DMS53 (cell line): ENCODE data around the gene IPCEF1.

Experiments
- DNase-seq: peaks from one replicate; lab custom pipeline; 2025; lab: John Stamatoyannopoulos, UW

Gene IPCEF1, protein sequence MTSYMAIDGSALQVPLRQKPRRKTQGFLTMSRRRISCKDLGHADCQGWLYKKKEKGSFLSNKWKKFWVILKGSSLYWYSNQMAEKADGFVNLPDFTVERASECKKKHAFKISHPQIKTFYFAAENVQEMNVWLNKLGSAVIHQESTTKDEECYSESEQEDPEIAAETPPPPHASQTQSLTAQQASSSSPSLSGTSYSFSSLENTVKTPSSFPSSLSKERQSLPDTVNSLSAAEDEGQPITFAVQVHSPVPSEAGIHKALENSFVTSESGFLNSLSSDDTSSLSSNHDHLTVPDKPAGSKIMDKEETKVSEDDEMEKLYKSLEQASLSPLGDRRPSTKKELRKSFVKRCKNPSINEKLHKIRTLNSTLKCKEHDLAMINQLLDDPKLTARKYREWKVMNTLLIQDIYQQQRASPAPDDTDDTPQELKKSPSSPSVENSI

DNA sequence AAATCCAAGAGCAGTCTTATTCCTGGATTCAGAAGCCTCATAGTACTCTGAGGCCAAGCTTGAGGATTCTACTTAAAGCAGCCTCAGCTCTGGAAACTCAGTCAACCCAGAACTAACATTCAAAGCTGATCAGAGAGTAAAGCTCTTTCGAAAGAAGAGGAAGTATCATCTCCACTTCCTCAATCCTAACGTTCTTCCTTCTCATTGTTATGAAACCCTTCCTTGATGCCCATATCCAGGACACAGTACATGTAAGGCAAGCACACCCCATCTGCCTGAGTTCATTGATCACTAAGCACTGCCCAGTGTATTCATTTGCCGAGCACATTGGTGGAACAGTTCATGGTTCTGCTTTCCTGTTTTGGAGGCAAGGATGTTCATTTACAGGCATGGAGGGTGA is at the start of gene IPCEF1:
Gene IPCEF1 (minus strand): TSS at position 114 of the 400 bp plus-strand sequence. CDS start 90,856 bp downstream, outside the sequence.
- DNase-seq = no peak

DNA sequence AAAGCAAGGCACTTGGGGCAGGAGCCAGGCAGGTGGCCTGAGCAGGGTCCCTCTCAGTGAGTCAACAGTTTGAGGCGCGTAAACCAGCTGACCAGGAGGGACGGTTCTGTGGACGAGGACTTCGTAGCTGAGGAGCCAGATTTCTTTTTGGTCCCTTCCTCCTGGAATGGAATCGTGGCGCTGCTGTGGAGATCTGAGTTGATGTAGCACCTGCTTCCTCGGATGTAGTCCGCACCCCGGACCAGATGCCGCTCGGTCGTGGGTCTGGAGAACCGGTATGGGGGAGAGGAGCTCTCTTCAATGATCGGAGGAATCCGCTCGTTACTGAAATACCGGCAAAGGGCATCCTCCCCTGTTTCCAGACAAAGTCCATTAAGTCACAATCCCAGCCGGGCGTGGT is 49.7 kb upstream of the IPCEF1 start:
- peak; percentile 7 for DNase-seq

DNA sequence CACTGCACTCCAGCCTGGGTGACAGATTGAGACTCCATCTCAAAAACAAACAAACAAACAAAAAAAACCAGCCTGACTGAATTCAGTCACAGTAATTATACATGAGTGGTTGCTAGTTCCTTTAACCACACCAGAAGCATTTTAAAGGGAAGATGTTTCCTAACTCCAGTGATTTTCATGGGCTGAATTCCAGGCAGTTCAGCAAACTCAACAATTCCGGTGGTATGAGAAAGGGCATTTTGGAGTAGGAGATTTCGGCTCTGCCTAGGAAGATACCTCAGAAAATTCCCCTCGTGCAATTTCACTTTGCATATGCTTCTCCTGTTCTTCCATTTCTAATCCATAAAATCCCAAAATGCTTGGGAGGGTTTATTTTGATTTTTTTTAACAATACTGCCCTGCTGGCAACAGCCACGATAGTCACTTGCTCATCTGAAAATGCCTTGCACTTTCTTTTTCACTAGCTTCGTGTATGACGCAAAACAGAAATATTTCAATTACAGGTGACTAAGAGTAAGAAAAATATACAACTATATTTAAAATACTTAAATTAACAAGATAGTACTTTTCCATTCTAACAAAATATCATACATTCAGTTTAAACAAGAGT is 48.3 kb upstream of the IPCEF1 start:
- DNase-seq = no peak

DNA sequence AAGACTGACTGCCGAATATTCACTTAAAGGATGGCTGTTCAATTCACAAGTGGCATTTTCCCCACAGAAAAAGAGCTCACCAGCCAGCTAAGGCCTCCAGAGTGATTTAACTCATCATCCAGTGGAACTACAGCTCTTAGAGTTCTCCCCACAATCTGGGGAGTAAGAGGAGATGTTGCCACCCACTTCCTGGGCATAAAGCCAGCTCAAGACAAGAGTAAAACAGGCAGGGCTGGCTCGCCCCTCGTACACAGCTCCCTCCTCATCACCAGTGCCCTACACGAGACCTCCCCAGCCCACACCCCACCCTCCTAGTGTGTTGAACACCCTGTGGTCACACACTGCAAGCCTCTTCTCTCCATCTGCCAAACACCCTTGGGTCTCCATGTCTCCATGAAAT is 47.2 kb upstream of the IPCEF1 start:
- peak; percentile 27 for DNase-seq

DNA sequence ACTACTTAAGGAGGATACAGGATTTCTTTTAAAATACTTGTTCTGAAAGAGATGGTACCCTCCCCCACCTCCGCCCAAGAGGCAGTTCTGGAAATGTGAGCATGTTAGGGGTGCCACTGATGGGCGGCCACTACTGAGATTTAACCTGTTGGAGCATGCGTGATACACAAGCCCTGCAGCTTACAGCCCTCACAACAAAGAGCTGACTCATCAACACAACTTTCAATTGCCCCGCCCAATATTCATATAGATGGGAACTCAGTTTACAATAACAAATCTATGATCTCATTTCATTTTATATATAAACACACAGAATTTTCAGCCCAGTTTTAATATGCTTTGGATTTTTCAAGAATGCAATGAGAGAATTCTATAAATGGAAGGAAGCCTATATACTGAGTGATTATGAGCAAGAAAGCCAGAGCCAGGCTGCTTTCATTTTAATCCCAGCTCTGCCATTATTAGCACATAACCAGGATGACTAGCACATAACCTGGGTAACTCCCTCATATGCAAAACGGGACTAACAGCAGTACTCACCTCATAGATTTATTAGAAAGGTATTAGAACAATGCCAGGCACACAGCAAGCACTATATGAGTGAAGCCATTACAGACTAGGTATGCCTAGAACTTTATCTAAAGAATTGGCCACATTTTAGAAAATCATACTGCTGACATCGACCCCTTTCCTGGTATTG is 45.6 kb upstream of the IPCEF1 start:
- DNase-seq = no peak

DNA sequence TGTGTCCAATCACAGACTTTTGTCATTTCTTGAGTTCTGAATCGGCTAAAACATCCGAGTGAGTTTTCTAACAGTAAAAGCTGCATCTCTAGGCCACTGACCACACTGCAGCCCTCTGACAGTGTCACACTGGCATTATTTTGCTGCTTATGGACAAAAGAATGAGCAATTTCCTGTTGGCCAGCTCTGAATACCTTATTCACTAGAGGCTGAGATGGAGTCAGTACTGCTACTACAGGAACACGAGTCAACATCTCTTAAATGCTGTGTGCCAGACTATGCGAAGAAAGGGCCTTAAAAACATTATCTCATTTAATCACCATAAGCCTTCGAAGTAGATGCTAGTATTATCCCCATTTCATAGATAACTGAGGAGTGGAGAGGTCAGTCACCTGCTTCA is 42.5 kb upstream of the IPCEF1 start:
- no peak for DNase-seq

DNA sequence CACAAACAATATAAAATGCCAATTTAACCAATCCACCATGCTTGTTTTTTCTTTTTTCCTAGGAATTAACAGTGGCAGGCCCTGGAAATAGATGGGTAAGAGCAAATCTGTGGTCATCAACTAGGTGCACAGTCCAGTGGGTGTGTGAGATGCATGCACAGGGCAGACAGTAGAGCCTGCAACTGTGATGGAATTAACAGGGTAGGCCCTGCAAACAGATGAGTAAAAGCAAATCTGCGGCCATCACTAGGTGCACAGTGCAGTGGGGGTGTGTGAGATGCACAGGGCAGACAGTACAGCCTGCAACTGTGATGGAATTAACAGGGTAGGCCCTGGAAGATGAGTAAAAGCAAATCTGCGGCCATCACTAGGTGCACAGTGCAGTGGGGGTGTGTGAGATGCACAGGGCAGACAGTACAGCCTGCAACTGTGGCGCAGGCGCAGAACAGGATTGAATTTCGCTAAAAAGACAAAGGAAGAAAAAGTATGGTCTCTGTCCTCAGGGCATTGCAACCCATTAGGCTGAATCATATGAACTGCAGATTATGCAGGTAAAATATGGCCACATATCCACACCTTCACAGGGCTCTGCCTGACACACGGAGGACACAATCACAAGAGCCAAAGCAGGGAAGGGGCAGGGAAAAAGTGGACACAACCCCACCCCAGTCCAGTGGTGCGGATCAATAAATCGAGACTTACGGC is 41.0 kb upstream of the IPCEF1 start:
- DNase-seq = no peak

DNA sequence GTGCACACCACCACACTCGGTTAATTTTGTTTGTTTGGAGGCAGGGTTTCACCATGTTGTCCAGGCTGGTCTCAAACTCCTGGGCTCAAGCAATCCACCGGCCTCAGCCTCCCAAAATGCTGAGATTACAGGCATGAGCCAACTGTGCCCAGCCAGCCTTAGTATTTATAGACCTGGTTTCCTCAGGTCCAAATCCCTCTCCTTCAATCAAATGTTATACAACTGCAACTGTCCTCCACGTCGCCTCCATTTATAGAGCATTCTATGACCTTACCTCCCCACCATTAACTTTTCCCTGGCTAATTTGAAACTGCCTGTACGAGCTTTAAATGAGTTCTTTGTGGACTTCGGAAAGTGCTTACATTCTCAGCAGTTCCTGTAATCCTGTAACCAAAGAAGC is 39.3 kb upstream of the IPCEF1 start:
- no peak for DNase-seq

DNA sequence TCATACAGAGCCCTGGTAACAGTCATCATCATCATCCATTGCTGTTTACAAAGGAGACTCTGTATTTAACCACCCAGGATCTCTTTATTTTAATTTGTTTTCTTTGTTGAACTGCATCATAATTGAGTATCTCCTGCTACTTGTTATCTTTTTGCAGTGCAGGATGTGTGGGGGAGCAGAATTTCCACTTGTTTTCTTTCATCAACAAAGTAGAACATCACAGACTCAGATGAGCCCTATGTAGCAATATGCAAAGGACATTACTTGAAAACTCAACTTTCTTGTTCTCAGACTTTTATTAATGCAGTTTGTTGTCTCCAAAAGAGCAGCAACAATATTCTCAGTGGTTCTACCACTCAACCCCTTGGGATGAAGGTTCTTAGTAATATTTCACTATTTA is 38.7 kb upstream of the IPCEF1 start:
- DNase-seq = no peak

DNA sequence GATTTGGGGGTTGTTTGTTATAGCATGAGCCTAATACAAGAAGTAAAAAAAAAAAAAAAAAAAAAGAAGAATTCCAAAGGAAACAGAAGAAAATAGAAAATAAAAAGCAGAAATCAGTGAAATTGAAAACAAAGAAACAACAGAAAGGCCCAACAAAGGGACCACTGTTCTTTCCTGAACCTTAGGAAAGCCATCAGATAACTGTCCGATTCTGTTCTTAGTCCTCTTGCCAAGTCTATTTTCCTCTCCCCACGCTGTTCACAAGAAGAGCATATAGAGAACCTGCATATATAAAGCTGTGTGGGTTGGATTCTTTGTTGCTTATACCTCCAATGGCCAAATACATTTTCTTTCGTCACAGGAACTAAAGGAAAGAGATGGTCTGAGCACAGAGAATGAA is 38.0 kb upstream of the IPCEF1 start:
- DNase-seq = no peak

DNA sequence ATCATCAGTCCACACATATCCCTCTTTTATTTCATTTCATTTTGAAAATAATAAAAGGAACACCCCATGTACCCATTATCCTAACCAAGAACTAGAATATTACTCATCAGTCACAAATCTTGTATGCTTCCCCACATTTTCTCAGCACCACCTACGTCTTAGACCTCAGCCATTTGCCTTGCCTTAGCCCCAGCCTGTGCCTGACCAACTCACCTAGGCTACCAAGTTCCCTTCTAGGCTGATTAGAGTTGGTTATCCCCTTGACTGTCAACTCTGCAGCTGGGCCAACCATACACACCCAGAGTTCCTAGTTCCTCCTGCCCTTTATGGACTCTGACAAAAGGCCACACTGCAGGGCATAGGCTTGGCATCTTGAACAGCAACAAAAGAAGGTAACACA is 33.4 kb upstream of the IPCEF1 start:
- peak; percentile 8 for DNase-seq

DNA sequence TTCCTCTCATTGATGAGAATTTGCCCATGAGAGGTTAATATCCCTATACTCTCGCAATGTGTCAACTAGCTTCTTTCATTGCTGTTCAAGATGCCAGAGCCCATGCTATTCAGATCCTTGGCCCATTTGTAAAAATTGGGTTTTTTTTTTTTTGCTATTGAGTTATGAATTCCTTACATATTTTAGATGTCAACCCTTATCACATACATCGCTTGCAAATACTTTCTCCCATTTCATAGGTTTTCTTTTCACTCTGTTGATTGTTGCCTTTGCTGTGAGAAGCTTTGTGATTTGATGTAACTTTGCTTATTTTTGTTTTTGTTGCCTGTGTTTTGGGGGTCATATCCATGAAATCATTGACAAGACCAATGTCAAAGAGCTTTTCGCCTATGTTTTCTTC is 32.2 kb upstream of the IPCEF1 start:
- DNase-seq = no peak

DNA sequence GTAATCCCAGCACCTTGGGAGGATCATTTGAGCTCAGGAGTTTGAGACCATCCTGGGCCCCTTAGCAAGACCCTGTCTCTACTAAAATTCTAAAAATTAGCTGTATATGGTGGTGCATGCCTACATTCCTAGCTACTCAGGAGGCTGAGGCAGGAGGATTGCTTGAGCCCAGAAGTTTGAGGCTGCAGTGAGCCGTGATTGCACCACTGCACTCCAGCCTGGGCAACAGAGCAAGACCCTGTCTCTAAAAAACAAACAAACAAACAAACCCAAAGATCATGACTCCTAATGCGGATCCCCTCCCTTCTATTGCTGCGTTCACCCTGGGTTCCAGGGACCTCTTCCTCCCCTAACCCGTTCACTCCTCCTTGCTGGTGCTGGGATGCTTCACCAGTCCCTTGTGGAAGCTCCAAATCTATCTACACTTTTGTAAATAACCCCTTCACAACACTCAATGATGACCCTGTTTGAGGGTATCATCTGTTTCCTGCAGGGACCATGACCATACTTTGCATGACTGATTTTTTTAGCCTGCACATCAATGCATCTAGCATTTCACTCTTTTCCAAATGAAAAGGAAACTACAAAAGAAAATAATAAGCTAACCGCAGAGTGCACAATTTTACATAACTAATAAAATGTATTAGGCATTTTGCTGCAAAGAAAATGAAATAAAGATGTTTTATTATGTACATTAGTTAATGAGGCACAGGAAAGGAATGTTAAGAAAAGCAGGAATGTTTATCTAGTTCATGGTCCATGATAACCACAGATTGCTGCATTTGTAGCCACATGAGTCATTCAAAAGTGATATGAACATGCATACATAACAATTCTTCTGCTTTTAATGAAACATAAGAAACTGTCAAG is 30.5 kb upstream of the IPCEF1 start:
- peak; percentile 54 for DNase-seq

DNA sequence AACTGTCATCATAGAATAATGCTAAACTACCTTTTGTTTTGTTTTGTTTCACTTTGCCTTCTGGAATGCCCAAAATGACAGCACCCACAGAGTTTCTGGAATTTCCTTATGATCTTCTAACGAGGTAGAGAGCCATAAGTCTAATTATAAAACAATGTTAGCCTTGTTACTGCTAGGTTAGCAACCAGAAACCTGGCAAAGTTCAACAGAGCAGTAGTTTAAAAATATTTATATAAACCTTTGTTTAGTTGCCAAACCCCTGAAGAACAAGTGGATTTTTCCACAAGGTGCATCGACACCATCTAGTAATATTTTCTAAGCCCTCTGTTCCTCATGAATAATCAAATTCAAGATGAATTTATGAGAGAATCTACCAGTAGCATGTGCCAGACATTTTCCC is 27.6 kb upstream of the IPCEF1 start:
- DNase-seq = no peak

DNA sequence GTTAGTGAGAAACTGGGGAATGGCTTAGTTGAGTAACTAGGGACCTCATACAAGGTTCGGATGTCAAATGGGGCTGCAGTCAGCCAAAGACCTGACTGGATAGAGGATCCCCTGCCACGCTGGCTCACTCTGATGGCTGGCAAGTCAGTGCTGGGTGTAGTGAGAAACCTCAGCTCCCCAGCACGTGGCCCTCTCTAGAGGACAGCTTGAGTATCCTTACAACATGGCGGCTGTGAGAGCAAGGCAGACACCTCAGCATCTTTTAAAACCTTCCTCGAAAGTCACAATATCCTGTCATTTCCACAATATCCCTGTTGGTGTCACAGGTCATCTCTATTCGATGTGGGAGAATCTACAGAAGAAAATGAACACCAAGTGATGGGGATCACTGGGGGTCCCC is 26.7 kb upstream of the IPCEF1 start:
- DNase-seq = peak; percentile 19

DNA sequence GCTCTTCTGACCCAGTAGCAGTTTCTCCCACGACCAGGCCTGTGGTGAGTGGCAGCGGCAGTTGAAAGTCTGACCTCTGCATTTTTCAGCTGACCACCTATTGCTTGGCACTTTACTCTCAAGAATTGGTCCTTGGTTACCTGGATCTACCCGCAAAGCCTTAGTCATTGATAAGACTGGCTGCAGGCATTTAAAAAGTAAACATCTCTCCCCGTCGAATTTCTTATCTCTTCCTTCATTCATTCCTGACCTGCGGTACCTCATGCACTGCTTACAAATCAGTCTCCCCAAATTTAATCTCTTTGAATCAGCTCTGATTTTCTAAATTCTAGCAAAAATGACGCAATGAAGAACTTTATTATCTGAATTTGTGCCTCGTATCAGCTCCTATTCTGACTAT is 26.1 kb upstream of the IPCEF1 start:
- no peak for DNase-seq

DNA sequence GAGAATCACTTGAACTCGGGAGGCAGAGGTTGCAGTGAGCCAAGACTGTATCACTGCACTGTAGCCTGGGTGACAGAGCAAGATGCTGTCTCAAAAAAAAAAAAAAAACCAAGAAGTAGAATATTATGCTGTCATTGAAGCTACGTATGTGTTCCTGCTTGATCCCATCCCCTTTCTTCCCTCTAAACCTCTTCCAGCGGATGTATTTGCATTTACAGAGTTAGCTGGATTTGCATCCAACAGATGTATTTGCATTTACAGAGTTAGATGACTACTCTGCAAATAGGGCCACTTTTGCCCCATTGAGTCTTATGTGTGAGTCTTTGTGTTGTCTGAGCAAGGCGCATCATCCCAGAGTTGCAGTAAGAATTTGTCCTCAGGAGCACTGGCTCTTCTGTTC is 24.9 kb upstream of the IPCEF1 start:
- DNase-seq = peak; percentile 15

DNA sequence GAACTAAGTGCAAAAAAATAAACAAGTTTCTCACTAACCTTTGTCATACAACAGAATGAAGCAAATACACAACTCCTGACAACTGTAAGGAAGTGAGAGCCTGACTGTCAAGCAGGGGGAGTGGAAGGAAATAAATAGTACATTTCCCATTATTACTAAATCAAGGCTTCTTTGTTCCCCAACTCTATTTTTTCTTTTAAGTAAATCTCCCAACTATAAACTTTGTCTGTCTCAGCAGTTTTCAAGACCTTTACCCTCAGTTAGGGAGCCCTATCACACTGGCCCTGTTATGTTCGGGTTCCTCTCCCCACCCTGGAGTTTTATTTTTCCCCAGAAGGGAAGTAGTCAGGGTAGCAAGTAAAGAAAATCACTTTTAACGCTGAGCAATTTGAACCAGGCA is 24.1 kb upstream of the IPCEF1 start:
- DNase-seq = no peak

DNA sequence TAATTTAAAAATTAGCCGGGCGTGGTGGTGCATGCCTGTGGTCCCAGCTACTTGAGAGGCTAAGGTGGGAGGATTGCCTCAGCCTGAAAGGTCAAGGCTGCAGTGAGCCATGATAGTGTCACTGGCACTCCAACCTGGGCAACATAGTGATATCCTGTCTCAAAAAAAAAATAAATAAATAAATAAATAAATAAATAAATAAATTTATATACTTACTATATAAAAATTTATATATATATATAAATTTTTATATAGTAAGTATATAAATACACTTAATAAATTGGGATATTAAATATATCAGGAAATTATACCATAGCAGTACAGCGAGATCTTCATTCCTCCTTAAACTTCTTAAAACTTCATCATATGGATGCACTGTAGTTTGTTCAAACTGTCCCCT is 23.0 kb upstream of the IPCEF1 start:
- DNase-seq = no peak

DNA sequence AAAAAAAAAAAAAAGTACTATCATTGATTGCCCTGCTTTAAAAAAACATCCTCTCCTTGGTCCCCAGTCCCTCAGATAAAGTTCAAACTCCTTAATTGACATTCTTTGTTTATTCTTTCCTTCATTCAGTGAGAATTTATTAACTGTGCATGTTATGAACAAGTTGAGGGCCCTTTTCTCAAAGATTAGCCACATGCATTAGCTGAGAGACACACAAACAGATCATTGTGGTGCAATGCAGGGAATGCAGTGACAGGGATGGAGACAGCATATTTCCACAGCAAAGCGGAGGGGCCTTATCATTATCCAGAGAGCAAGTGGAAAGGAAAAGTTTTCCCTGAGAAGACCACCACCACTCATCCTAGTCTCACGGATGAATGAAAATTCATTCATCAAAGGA is 21.9 kb upstream of the IPCEF1 start:
- DNase-seq = no peak

DNA sequence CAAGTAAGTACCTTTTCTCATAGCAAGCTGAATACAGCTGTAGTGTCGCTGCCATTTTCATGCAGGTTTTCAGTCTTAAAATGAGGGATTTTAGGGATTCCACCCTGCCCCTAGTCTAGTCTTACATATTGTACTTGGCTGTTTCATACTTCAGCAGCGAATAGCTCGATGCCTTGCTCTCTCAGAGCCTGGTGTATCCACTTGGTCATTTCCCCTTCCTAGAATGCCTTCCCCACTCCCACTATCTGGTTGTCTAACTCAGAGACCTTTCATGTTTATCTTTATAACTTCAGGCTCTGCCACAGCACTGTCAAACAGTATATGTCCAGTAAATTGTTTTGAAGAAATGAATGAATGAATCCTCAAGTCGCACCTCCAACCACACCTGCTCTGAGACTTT is 21.1 kb upstream of the IPCEF1 start:
- peak; percentile 8 for DNase-seq

DNA sequence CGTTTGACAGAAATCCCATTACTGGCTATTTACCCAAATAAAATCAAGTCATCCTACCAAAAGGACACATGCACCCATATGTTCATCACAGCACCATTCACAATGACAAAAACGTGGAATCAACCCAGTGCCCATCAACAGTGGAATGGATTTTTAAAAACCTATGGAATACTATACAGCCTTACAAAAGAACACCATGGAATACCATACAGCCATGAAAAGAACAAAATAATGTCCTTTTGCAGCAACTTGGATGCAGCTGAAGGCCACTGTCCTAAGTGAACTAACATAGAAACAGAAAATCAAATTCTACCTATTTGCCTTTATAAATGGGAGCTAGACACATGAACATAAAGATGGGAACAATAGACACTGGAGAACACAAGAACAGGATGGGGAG is 17.4 kb upstream of the IPCEF1 start:
- no peak for DNase-seq
